T-cell (primary cell): Measurements from ENCODE around the gene CDC37. TPM values are rescaled to one million over a fixed set of nuclear protein-coding genes. Genes with fewer than 3 reads are reported as not detected.
"Not testable (repeated sequence)": the region's sequence is repeated elsewhere in the genome, so short reads cannot be mapped to it uniquely, and the experiment has no call there.

Source experiments
- ATAC-seq, 4 experiments: fragments of 200-7000 bp in 3 of 4; fragments of 150-1000 bp in 1 of 4; cut with Tn5 transposase; replicated peaks in 1 of 4; 1 replicate in 3 of 4; 2 replicates in 1 of 4; pipeline ENCODE4 v1.10.0; 2021; ENCODE audit warnings: moderate library complexity in 3 of 4, mild to moderate bottlenecking in 2 of 4, moderate number of reproducible peaks in 1 of 4
- CTCF ChIA-PET, 2 donors: fragments of 300-600 bp; sonication (Branson Sonifier 250); formaldehyde crosslinking; loops; one replicate each; lab custom pipeline; 2022; ENCODE audit warnings: antibody characterized with exemption in 2 of 2; lab: Charles Lee
- POLR2A ChIA-PET, 2 donors: fragments of 300-600 bp; sonication (Branson Sonifier 250); formaldehyde crosslinking; loops; one replicate each; lab custom pipeline; 2022; ENCODE audit warnings: antibody characterized with exemption in 2 of 2; lab: Charles Lee
- DNase-seq, 35 experiments: peaks; one replicate each; pipeline versions ENCODE4 v3.0.0 to v3.0.0-alpha.2; 2013 to 2023
- H3K27ac ChIP-seq: one replicate; pipeline ENCODE4 v1.5.1; 2013; ENCODE audit warnings: low read length
- H3K27me3 ChIP-seq, 2 experiments: replicated peaks in 1 of 2; 1 replicate in 1 of 2; 2 replicates in 1 of 2; pipeline versions ENCODE4 v1.6.1 to v1.7.0; 2013; ENCODE audit warnings: low read length in 1 of 2, mixed read lengths in 1 of 2; ENCODE audit not compliant: control insufficient read depth in 2 of 2, insufficient read depth in 2 of 2; ENCODE audit errors: extremely low read depth in 1 of 2
- H3K36me3 ChIP-seq, 2 donors: 1 replicate in 1 of 2; 2 replicates in 1 of 2; pipeline versions ENCODE4 v1.6.1 to v1.7.0; 2013; ENCODE audit warnings: low read length in 1 of 2; ENCODE audit not compliant: control insufficient read depth in 2 of 2, insufficient read depth in 1 of 2; ENCODE audit errors: extremely low read depth in 1 of 2
- H3K4me1 ChIP-seq, 2 experiments: 1 replicate in 1 of 2; 2 replicates in 1 of 2; pipeline versions ENCODE4 v1.6.1 to v1.7.0; 2013; ENCODE audit warnings: low read length in 2 of 2, mixed read lengths in 1 of 2; ENCODE audit not compliant: insufficient read depth in 2 of 2, control insufficient read depth in 1 of 2; ENCODE audit errors: extremely low read depth in 1 of 2
- H3K4me3 ChIP-seq, 2 donors: 1 replicate in 1 of 2; 2 replicates in 1 of 2; pipeline versions ENCODE4 v1.5.1 to v1.7.0; 2013; ENCODE audit warnings: mild to moderate bottlenecking in 2 of 2, low read length in 1 of 2, moderate library complexity in 1 of 2; ENCODE audit not compliant: control insufficient read depth in 1 of 2; ENCODE audit errors: extremely low read depth in 1 of 2
- H3K9me3 ChIP-seq: 2 replicates; pipeline ENCODE4 v1.7.0; 2013
- H3K27ac Mint-ChIP-seq, 2 donors: one replicate each; pipeline ENCODE4 v1.8.0; 2020 to 2021; ENCODE audit warnings: mild to moderate bottlenecking in 2 of 2, mixed read lengths in 2 of 2
- H3K27me3 Mint-ChIP-seq, 2 donors: one replicate each; pipeline ENCODE4 v1.8.0; 2021 to 2022; ENCODE audit warnings: mixed read lengths in 2 of 2
- H3K36me3 Mint-ChIP-seq: one replicate; pipeline ENCODE4 v1.8.0; 2021; ENCODE audit warnings: mixed read lengths
- H3K4me1 Mint-ChIP-seq, 3 donors: one replicate each; pipeline ENCODE4 v1.8.0; 2020 to 2022; ENCODE audit warnings: mixed read lengths in 3 of 3, mild to moderate bottlenecking in 1 of 3
- H3K4me3 Mint-ChIP-seq, 3 donors: one replicate each; pipeline ENCODE4 v1.8.0; 2020 to 2022; ENCODE audit warnings: mild to moderate bottlenecking in 3 of 3, mixed read lengths in 3 of 3, moderate library complexity in 3 of 3
- H3K9me3 Mint-ChIP-seq, 3 donors: one replicate each; pipeline ENCODE4 v1.8.0; 2020 to 2022; ENCODE audit warnings: mixed read lengths in 3 of 3
- WGBS: methylation state at CpG from one replicate; pipeline ENCODE4 v1.1.5; 2013; ENCODE audit warnings: missing lambda C conversion rate; ENCODE audit not compliant: insufficient coverage; 5-methylcytosine and 5-hydroxymethylcytosine counted together
- total RNA-seq, 35 experiments: library from RNA in 6 of 35; stranded (reverse) in 6 of 35; fragments of 120-200 nt in 1 of 35; gene quantifications; one replicate each; pipeline versions ENCODE4 v1.2.1 to v1.2.4 and lab custom pipeline; 2013 to 2026

CDC37 gene
- total RNA-seq, 5 donors from 2014 or later (not counting 1 experiment from before 2014, with no cell fraction given): 163 to 205 (median 190) TPM

DNA sequence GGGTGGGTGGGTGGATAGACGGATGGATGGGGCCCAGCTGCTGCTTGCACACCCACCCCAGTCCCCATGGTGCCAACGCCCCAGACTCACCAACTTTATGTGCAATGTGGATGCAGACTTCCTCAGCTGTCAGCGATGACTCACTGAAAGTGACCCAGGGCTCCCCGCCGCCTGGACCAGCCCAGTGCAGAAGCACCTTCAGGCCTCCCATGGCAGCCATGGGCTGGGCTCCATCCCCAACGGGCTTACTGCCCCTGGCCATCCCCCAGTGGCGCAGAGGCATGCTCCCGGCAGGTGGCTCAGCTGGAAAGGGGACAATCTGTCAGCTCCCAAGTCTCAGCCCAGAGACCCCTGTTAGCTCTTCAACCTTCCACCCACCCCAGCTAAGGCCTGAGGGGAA is 25.2 kb downstream of the CDC37 start:
- Mint-ChIP-seq H3K4me1 (peaks cover 26 to 32% (median 32%) of the 10 kb centered on the region in 3 donors), H3K27me3 (no peaks in the 10 kb centered on the region), H3K27ac (no peak overlapping the region), H3K36me3 (peaks cover 20% of the 10 kb centered on the region), H3K4me3 (no peak overlapping the region), H3K9me3 (no peaks in the 10 kb centered on the region)
- Histone ChIP-seq H3K36me3 (peaks cover 0 to 19% of the 10 kb centered on the region in 2 donors), H3K27ac (no peak overlapping the region), H3K4me3 (no peak overlapping the region), H3K27me3 (no peaks in the 10 kb centered on the region), H3K4me1 (peaks cover 13 to 28% of the 10 kb centered on the region in 2 experiments), H3K9me3 (no peaks in the 10 kb centered on the region)
- 96% methylated on average over 4 of the region's 8 CpGs for WGBS
- POLR2A ChIA-PET: no interaction called here
- DNase-seq (no peak), ATAC-seq (no peak)
- CTCF ChIA-PET: interaction anchor here in 1 of 2 donors (0.6 kb wide), 1 partner anchor 40 kb away, joined by 3 read pairs; no protein-coding TSS in a partner anchor

DNA sequence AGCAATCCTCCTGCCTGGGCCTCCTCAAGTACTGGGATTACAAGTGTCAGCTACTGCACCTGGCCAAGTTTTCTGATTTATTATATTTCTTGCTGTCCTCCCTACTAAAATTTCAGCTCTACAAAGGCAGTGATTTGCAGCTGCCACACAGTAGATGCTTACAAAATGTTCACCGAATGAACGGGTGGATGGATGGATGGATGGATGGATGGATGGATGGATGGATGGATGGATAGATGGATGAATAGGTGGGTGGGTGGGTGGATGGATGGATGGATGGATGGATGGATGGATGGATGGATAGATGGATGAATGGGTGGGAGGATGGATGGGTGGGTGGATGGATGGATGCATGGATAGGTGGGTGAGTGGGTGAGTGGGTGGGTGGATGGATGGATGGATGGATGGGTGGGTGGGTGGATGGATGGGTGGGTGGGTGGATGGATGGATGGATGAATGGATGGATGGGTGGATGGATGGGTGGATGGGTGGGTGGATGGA is 26.2 kb downstream of the CDC37 start:
- H3K36me3 ChIP-seq: peaks cover 0 to 19% of the 10 kb centered on the region in 2 donors
- H3K9me3 ChIP-seq, H3K4me3 ChIP-seq, CTCF ChIA-PET, H3K27me3 ChIP-seq, H3K27me3 Mint-ChIP-seq, ATAC-seq, H3K27ac Mint-ChIP-seq, H3K4me3 Mint-ChIP-seq, H3K27ac ChIP-seq, DNase-seq, H3K9me3 Mint-ChIP-seq: not testable (repeated sequence)
- 100% methylated on average over 2 of the region's 2 CpGs for WGBS
- H3K4me1 Mint-ChIP-seq: peaks cover 26 to 32% (median 32%) of the 10 kb centered on the region in 3 donors
- peaks cover 20% of the 10 kb centered on the region for H3K36me3 Mint-ChIP-seq
- H3K4me1 ChIP-seq: peaks cover 13 to 28% of the 10 kb centered on the region in 2 experiments
- POLR2A ChIA-PET: interaction anchor here in 1 of 2 donors (0.6 kb wide), 1 partner anchor 22 kb away, joined by 6 read pairs; no protein-coding TSS in a partner anchor

DNA sequence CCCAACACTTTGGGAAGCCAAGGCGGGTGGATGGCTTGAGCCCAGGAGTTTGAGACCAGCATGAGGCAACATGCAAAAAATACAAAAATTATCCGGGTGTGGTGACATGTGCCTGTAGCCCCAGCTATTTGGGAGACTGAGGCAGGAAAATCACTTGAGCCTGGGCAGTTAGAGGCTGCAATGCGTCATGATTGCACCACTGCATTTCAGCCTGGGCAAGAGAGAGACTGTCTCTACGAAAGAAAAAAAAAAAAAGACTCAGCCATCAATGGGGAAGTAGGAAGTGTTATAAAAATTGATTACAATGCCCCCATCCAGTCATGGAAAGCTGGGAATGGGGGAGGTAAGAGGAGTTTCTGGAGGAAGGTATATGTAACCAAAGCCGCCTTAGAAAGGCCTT is 28.4 kb downstream of the CDC37 start:
- Histone ChIP-seq H3K9me3 (no peaks in the 10 kb centered on the region), H3K4me3 (no peak overlapping the region), H3K27ac (no peak overlapping the region), H3K36me3 (peaks cover 0 to 27% of the 10 kb centered on the region in 2 donors), H3K27me3 (no peaks in the 10 kb centered on the region), H3K4me1 (peaks cover 6 to 18% of the 10 kb centered on the region in 2 experiments)
- ATAC-seq (no peak), DNase-seq (no peak)
- Mint-ChIP-seq H3K4me3 (no peak overlapping the region), H3K27ac (no peak overlapping the region), H3K36me3 (peaks cover 20% of the 10 kb centered on the region), H3K27me3 (no peaks in the 10 kb centered on the region), H3K4me1 (peaks cover 15 to 20% (median 16%) of the 10 kb centered on the region in 3 donors), H3K9me3 (no peaks in the 10 kb centered on the region)
- WGBS: 97% methylated on average over 3 of the region's 5 CpGs
- POLR2A ChIA-PET: interaction anchor here in 1 of 2 donors (0.7 kb wide), 2 partner anchors 34 to 169 kb away, joined by 3 to 4 read pairs; no protein-coding TSS in a partner anchor
- CTCF ChIA-PET: interaction anchor here in 1 of 2 donors (0.6 to 1.0 kb wide), 2 partner anchors 16 to 76 kb away, joined by 3 to 6 read pairs; no protein-coding TSS in a partner anchor

- Mint-ChIP-seq H3K36me3 (peaks cover 23% of the 10 kb centered on the region), H3K27ac (no peak overlapping the region), H3K27me3 (no peaks in the 10 kb centered on the region), H3K4me1 (peaks cover 7 to 14% (median 9%) of the 10 kb centered on the region in 3 donors), H3K9me3 (no peaks in the 10 kb centered on the region), H3K4me3 (no peak overlapping the region)
- Histone ChIP-seq H3K27me3 (no peaks in the 10 kb centered on the region), H3K36me3 (peaks cover 0 to 32% of the 10 kb centered on the region in 2 donors), H3K27ac (no peak overlapping the region), H3K9me3 (no peaks in the 10 kb centered on the region), H3K4me1 (no peaks in the 10 kb centered on the region), H3K4me3 (no peak overlapping the region)
- ChIA-PET POLR2A (interaction anchor here (0.6 kb wide), 2 partner anchors 31 to 84 kb away, joined by 4 to 5 read pairs; no protein-coding TSS in a partner anchor), CTCF (no interaction called here)
- ATAC-seq: no peak
- DNase-seq: peak in 1 of 35 experiments; percentile 26
- WGBS: 92% methylated on average over 2 of the region's 3 CpGs
Observed at GRCh38 chr19:10372690-10373089, 30.7 kb downstream of the CDC37 start.

- peaks cover 23% of the 10 kb centered on the region for H3K36me3 Mint-ChIP-seq
- Histone ChIP-seq H3K4me3 (no peak overlapping the region), H3K27me3 (no peaks in the 10 kb centered on the region), H3K4me1 (no peaks in the 10 kb centered on the region), H3K9me3 (no peaks in the 10 kb centered on the region), H3K27ac (no peak overlapping the region), H3K36me3 (peaks cover 10 to 58% of the 10 kb centered on the region in 2 donors)
- no peaks in the 10 kb centered on the region for H3K27me3 Mint-ChIP-seq
- POLR2A ChIA-PET: interaction anchor here in 1 of 2 donors (0.5 kb wide), 1 partner anchor 35 kb away, joined by 3 read pairs; no protein-coding TSS in a partner anchor
- 92% methylated on average over 13 of the region's 15 CpGs for WGBS
- no peak for DNase-seq
- H3K9me3 Mint-ChIP-seq: no peaks in the 10 kb centered on the region
- CTCF ChIA-PET: no interaction called here
- peaks cover 0 to 8% (median 2%) of the 10 kb centered on the region in 3 donors for H3K4me1 Mint-ChIP-seq
- H3K4me3 Mint-ChIP-seq: no peak overlapping the region
- no peak overlapping the region for H3K27ac Mint-ChIP-seq
- no peak for ATAC-seq
Observed at GRCh38 chr19:10368101-10368803, 35.1 kb downstream of the CDC37 start.

DNA sequence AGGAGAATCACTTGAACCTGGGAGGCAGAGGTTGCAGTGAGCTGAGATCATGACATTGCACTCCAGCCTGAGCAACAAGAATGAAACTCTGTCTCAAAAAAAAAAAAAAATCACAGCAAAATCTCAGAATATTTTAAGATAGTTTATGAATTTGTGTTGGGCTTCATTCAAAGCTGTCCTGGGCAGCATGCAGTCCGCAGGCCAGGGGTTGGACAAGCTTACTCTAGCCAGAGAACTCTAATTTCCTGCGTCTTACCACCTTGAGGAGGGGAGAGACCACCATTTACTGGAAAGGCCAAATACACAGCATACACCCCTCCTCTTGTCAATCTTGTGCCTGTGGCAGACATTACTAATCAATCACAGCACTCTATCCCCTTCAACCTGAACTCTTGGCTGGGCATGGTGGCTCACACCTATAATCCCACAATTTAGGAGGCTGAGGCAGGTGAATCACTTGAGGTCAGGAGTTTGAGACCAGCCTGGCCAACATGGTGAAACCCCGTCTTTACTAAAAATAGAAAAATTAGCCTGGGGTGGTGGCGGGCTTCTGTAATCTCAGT is 36.3 kb downstream of the CDC37 start:
- POLR2A ChIA-PET: interaction anchor here in 1 of 2 donors (0.6 kb wide), 1 partner anchor 498 kb away, joined by 3 read pairs; no protein-coding TSS in a partner anchor
- not testable (repeated sequence) for DNase-seq, H3K27me3 ChIP-seq, H3K4me1 Mint-ChIP-seq, H3K9me3 Mint-ChIP-seq, H3K27ac ChIP-seq, H3K4me1 ChIP-seq, H3K27me3 Mint-ChIP-seq, H3K27ac Mint-ChIP-seq, H3K9me3 ChIP-seq, ATAC-seq, H3K4me3 Mint-ChIP-seq, H3K4me3 ChIP-seq
- H3K36me3 ChIP-seq: peaks cover 12 to 67% of the 10 kb centered on the region in 2 donors
- WGBS: 100% methylated on average over 1 of the region's 4 CpGs
- H3K36me3 Mint-ChIP-seq: peaks cover 27% of the 10 kb centered on the region
- CTCF ChIA-PET: interaction anchor here in 1 of 2 donors (0.5 to 0.7 kb wide), 2 partner anchors 9 to 20 kb away, joined by 3 to 4 read pairs; no protein-coding TSS in a partner anchor
